Subcutaneous adipose tissue (tissue), 4 donors: ENCODE measurements around the gene C7. TPM values are rescaled to one million over a fixed set of nuclear protein-coding genes. Genes with fewer than 3 reads are reported as not detected.

Source experiments
- small RNA-seq: library from RNA; depleted of rRNA; stranded (forward); fragments of <200 nt; gene quantifications from one replicate; pipeline ENCODE3, GENCODE V24; 2016
- total RNA-seq, 4 donors: library from RNA; depleted of rRNA; stranded (reverse); fragments of >200 nt; gene quantifications; one replicate each; pipeline ENCODE4 v1.1.0, GENCODE V29; 2016
- TF ChIP-seq, protein P1 (sequence below): fragments of 450-650 bp; IDR thresholded peaks from one replicate; pipeline ENCODE4 v1.5.1; 2016; ENCODE audit warnings: low read depth, mild to moderate bottlenecking, control low read depth, antibody characterized with exemption, moderate library complexity

C7 gene
- total RNA-seq, 4 donors from 2014 or later = 72.4 to 311 (median 113) TPM

DNA sequence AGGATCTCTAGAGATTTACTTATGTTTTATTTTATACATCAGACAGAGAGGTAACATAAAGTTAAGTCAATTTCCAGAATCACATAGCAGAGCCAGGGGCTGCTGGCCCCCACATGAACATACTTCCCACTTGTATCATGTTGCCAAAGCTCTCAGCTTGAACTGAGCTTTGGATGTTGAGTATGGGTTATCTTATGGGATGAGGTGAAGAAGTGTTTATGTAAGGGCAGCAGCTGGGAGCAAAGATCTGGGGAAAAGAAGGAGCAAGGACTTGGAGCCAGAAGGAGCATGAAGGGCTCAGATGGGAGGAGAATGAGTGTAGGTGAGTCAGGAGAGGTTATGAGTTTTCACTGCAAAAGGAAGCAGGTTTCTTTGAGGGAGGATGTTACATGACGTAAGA lies 89.8 kb downstream of the C7 start:
- TF ChIP-seq, protein P1, sequence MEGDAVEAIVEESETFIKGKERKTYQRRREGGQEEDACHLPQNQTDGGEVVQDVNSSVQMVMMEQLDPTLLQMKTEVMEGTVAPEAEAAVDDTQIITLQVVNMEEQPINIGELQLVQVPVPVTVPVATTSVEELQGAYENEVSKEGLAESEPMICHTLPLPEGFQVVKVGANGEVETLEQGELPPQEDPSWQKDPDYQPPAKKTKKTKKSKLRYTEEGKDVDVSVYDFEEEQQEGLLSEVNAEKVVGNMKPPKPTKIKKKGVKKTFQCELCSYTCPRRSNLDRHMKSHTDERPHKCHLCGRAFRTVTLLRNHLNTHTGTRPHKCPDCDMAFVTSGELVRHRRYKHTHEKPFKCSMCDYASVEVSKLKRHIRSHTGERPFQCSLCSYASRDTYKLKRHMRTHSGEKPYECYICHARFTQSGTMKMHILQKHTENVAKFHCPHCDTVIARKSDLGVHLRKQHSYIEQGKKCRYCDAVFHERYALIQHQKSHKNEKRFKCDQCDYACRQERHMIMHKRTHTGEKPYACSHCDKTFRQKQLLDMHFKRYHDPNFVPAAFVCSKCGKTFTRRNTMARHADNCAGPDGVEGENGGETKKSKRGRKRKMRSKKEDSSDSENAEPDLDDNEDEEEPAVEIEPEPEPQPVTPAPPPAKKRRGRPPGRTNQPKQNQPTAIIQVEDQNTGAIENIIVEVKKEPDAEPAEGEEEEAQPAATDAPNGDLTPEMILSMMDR = no peak

DNA sequence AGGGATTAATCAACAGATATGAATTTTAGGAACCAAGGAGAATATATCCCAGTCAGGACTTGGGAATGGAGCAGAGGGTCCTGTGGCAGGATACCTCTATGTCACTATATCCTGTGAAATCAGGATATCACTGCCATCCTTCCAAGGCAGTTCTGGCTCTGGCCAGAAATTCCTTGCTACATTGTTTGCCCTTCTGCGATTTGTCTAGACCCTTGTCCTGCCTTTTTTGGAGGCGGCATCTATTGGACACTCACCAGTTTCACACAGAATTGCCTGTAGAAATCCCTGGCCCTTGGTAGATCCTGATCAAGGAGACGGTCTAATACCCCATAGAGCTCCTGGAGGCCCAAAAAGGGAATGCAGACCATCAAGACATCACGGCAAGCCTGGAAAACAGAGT lies 90.7 kb downstream of the C7 start:
- TF ChIP-seq, protein P1 = no peak

DNA sequence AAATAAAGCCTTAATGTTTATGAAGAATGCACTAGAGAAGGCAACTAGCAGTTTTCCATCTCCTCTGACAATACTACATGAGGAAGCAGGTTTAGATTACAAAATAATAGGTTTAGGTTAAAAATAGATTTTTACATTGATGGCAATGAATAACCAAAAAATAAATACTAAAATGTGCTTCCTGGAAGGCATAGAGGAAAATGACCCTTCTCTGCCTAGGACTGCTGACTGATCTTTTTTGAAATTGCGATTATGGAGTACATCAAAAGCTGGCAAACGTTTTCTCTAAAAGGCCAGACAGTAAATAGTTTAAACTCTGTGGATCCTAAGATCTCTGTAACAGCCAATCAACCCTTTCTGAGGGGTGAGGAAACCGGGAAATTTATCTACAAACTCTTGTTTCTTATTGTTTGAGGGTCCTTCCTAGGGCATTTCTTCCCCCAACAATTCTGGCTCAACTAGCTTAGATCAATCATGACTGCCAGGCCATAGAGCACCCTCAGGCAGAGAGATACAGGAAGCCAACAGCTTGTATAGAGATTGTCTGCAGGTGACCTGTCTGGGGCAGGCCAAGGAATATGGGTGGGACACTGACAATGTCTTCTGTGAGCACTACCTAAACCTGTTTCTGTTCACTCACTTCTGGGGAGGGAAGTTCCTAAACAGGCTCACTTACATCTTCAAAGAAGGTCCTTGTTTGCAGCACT lies 94.5 kb downstream of the C7 start:
- TF ChIP-seq, protein P1 = no peak

DNA sequence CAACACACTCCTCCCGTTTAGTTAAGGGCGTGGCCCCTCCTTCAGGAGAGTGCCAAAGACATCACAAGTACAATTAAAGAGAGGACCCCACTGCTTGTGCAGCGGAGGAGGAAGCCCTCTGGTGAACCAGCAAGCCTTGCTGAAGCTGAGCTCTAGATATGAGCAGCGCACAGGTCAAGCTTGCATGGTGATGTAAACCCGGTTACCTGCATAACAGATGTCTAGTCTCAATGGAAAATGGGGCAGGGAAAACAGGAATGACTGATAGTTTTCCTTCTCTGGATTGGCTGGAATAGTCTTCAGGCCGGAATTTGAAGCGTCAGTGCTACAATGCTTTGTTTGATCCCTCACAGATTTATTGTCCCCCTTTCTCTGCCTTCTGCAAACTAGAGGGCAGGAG lies 95.6 kb downstream of the C7 start:
- TF ChIP-seq, protein P1 = no peak

DNA sequence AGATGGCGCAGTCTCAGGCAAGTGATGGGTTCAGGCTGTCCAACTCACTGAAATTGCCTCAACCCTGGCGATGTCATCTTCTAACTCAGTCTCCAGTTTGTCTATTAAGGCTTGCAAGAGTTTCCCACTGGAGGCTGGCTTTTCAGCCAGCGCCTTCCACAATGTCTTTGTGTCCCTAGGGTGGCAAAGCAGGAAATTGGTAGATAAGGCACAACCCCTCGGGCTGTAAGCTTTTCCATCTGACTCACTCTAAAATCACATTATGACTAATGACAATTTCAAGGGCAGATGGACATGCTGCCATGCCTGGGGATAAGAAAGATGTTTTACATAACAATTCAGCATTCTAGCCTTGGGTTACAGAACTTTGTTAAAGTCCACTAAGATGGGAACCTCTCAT lies 99.9 kb downstream of the C7 start:
- TF ChIP-seq, protein P1 = no peak

DNA sequence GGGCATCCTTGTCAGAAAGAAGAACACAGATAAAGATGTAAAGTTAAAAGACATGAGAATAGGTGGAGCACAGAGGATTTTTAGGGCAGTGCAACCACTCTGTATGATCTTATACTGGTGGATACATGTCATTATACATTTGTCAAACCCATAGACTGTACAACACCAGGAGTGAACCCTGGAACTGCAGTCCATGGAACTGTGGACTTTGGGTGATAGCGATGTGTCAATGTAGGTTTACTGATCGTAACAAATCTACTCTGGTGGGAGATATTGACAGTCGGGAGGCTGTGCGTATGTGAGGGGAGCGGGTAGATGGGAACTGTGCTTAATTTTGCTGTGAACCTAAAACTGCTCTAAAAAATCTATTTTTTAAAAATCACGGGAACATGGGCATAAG lies 101.3 kb downstream of the C7 start:
- TF ChIP-seq, protein P1 = no peak

DNA sequence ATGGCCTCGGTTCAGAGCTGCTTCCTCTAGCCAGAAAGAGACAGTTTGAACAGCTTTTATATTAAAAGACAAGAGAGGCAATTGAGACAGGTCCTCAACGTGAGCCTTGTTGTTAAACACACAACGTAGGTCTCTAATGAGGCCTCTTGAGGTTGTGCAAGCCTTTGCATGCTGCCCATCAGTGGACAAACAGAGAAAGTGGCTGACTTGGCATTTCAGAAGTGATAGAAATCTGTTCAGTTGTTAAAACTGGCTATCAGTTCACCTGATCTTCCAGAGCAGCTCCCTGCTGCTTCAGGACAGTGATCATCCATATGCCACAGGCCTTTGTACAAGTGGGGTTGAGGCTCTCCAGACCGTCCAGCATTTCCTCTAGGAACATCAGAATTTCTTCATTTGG lies 103.0 kb downstream of the C7 start:
- TF ChIP-seq, protein P1 = no peak

Small RNA genes within 50 kb of the gene (small RNA-seq; reads per million reads assigned to genes)
- not detected for gene AC114967.1
- not detected for gene RNU7-161P

Other genes starting within 250 kb of the C7 start
- gene PTGER4, start 229.6 kb upstream of the C7 start, total RNA-seq = 10 to 100 TPM; 14.0 to 32.6 (median 20.5) TPM
- 10 to 100 TPM; 11.7 to 22.0 (median 17.7) TPM for gene TTC33, start 153.5 kb upstream of the C7 start, total RNA-seq
- gene PRKAA1, start 111.1 kb upstream of the C7 start, total RNA-seq = 100 to 1,000 TPM in 1 of 4 donors, 10 to 100 TPM in 3; 75.2 to 108 (median 91.0) TPM
- 100 to 1,000 TPM in 3 of 4 donors, 10 to 100 TPM in 1; 70.5 to 243 (median 152) TPM for gene RPL37, start 74.3 kb upstream of the C7 start, total RNA-seq
- 10 to 100 TPM; 19.2 to 40.3 (median 31.0) TPM for gene CARD6, start 68.1 kb upstream of the C7 start, total RNA-seq
- not detected for gene MROH2B, start 161.8 kb downstream of the C7 start, total RNA-seq